HEK293 (cell line): ENCODE data around the gene GRM4.
"Not testable (repeated sequence)": the region's sequence is repeated elsewhere in the genome, so short reads cannot be mapped to it uniquely, and the experiment has no call there.

Experiments used
- CTCF ChIA-PET: fragments of 350-600 bp; formaldehyde crosslinking; extraction: SDS; loops from one replicate; lab custom pipeline; 2021; ENCODE audit warnings: antibody characterized with exemption; lab: Yijun Ruan, JAX
- POLR2A ChIA-PET: fragments of 300-600 bp; formaldehyde crosslinking; extraction: SDS; loops from one replicate; lab custom pipeline; 2020; ENCODE audit warnings: antibody characterized with exemption, inconsistent platforms; lab: Yijun Ruan, JAX
- H3K27ac ChIP-seq: fragments of 200-500 bp; sonication (Bioruptor generic); 2 replicates; pipeline ENCODE4 v1.5.1; 2014; ENCODE audit warnings: low read depth, low read length, control low read depth, inconsistent platforms; ENCODE audit errors: extremely low read depth
- H3K36me3 ChIP-seq, 2 experiments: fragments of 200-500 bp in 1 of 2; sonication (Bioruptor generic) in 1 of 2; 1 replicate in 1 of 2; 2 replicates in 1 of 2; pipeline ENCODE4 v1.5.1; 2014 to 2017; ENCODE audit warnings: inconsistent platforms in 2 of 2, low read length in 2 of 2; ENCODE audit not compliant: control insufficient read depth in 2 of 2, insufficient read depth in 1 of 2
- H3K4me1 ChIP-seq: fragments of 200-500 bp; sonication (Bioruptor generic); 2 replicates; pipeline ENCODE4 v1.5.1; 2014; ENCODE audit warnings: mild to moderate bottlenecking, low read length, inconsistent platforms; ENCODE audit not compliant: control insufficient read depth, insufficient read depth
- H3K4me3 ChIP-seq: 2 replicates; pipeline ENCODE4 v1.5.1; 2011; ENCODE audit warnings: low read depth, mild to moderate bottlenecking, control low read depth, low read length, moderate library complexity
- H3K9me3 ChIP-seq: fragments of 200-500 bp; sonication (Bioruptor generic); 2 replicates; pipeline ENCODE4 v1.5.1; 2014; ENCODE audit warnings: low read depth, low read length, inconsistent platforms; ENCODE audit not compliant: control insufficient read depth, insufficient read depth
- GLIS2 ChIP-seq: fragments of 450-650 bp; formaldehyde crosslinking; IDR thresholded peaks from 2 replicates; pipeline ENCODE4 v1.5.1; 2016; ENCODE audit warnings: missing biosample characterization, missing genetic modification characterization
- HOXA7 ChIP-seq: sonication (generic); formaldehyde crosslinking; IDR thresholded peaks from 2 replicates; pipeline ENCODE4 v1.8.1; 2022; ENCODE audit warnings: missing genetic modification reagents, borderline replicate concordance
- IKZF3 ChIP-seq: fragments of 450-650 bp; IDR thresholded peaks from 2 replicates; pipeline ENCODE4 v1.5.0; 2018; ENCODE audit warnings: missing biosample characterization, mild to moderate bottlenecking, missing genetic modification characterization, moderate library complexity
- KLF1 ChIP-seq: fragments of 450-650 bp; formaldehyde crosslinking; IDR thresholded peaks from 2 replicates; pipeline ENCODE4 v1.5.1; 2016; ENCODE audit warnings: missing biosample characterization, missing genetic modification characterization
- KLF16 ChIP-seq: fragments of 450-650 bp; formaldehyde crosslinking; IDR thresholded peaks from 2 replicates; pipeline ENCODE4 v1.5.1; 2017; ENCODE audit warnings: missing biosample characterization, missing genetic modification characterization
- MEIS1 ChIP-seq: sonication (generic); formaldehyde crosslinking; IDR thresholded peaks from 2 replicates; pipeline ENCODE4 v1.8.1; 2022; ENCODE audit warnings: missing genetic modification reagents, mild to moderate bottlenecking, borderline replicate concordance
- OVOL3 ChIP-seq: fragments of 450-650 bp; formaldehyde crosslinking; IDR thresholded peaks from 2 replicates; pipeline ENCODE4 v1.5.1; 2016; ENCODE audit warnings: missing biosample characterization, missing genetic modification characterization
- PBX3 ChIP-seq: sonication (generic); formaldehyde crosslinking; IDR thresholded peaks from 2 replicates; pipeline ENCODE4 v1.8.1; 2022; ENCODE audit warnings: mild to moderate bottlenecking, moderate library complexity, missing genetic modification reagents
- REPIN1 ChIP-seq: fragments of 450-650 bp; formaldehyde crosslinking; IDR thresholded peaks from 2 replicates; pipeline ENCODE4 v1.5.1; 2017; ENCODE audit warnings: missing biosample characterization, missing genetic modification characterization, low read depth
- SALL2 ChIP-seq: fragments of 450-650 bp; formaldehyde crosslinking; IDR thresholded peaks from 2 replicates; pipeline ENCODE4 v1.5.0; 2017; ENCODE audit warnings: missing biosample characterization, mild to moderate bottlenecking, missing genetic modification characterization, borderline replicate concordance
- SCRT1 ChIP-seq: fragments of 450-650 bp; formaldehyde crosslinking; IDR thresholded peaks from 2 replicates; pipeline ENCODE4 v1.5.1; 2016; ENCODE audit warnings: missing biosample characterization, missing genetic modification characterization, borderline replicate concordance
- SP2 ChIP-seq: fragments of 450-650 bp; formaldehyde crosslinking; IDR thresholded peaks from 2 replicates; pipeline ENCODE4 v1.5.1; 2016; ENCODE audit warnings: missing biosample characterization, missing genetic modification characterization
- ZNF202 ChIP-seq: fragments of 450-650 bp; formaldehyde crosslinking; IDR thresholded peaks from 2 replicates; pipeline ENCODE4 v1.5.1; 2016; ENCODE audit warnings: missing biosample characterization, missing genetic modification characterization, borderline replicate concordance
- ZNF274 ChIP-seq, 2 experiments: fragments of 200-500 bp in 1 of 2; fragments of 450-650 bp in 1 of 2; sonication (Bioruptor generic) in 1 of 2; formaldehyde crosslinking in 1 of 2; IDR thresholded peaks; 2 replicates each; pipeline versions ENCODE4 v1.5.1 to v1.6.1; 2014 to 2016; ENCODE audit warnings: borderline replicate concordance in 1 of 2, inconsistent platforms in 1 of 2, low read length in 1 of 2, missing biosample characterization in 1 of 2, missing genetic modification characterization in 1 of 2
- ZNF341 ChIP-seq: fragments of 450-650 bp; formaldehyde crosslinking; IDR thresholded peaks from 2 replicates; pipeline ENCODE4; 2016; ENCODE audit warnings: low read depth, missing biosample characterization, missing genetic modification characterization
- ZNF350 ChIP-seq: fragments of 450-650 bp; formaldehyde crosslinking; IDR thresholded peaks from 2 replicates; pipeline ENCODE4 v1.5.0; 2017; ENCODE audit warnings: missing biosample characterization, mild to moderate bottlenecking, missing genetic modification characterization
- ZNF433 ChIP-seq: fragments of 450-650 bp; formaldehyde crosslinking; IDR thresholded peaks from 2 replicates; pipeline ENCODE4 v1.5.1; 2016; ENCODE audit warnings: missing biosample characterization, missing genetic modification characterization, low read depth
- ZNF510 ChIP-seq: fragments of 450-650 bp; formaldehyde crosslinking; IDR thresholded peaks from 2 replicates; pipeline ENCODE4 v1.5.1; 2018; ENCODE audit warnings: mild to moderate bottlenecking, missing genetic modification characterization, missing biosample characterization; ENCODE audit not compliant: insufficient replicate concordance
- ZNF521 ChIP-seq: fragments of 450-650 bp; formaldehyde crosslinking; IDR thresholded peaks from 2 replicates; pipeline ENCODE4 v1.5.1; 2017; ENCODE audit warnings: missing biosample characterization, mild to moderate bottlenecking, missing genetic modification characterization
- ZNF561 ChIP-seq: fragments of 450-650 bp; IDR thresholded peaks from 2 replicates; pipeline ENCODE4 v1.5.1; 2018; ENCODE audit warnings: missing biosample characterization, missing genetic modification characterization, borderline replicate concordance
- ZNF571 ChIP-seq: fragments of 450-650 bp; formaldehyde crosslinking; IDR thresholded peaks from 2 replicates; pipeline ENCODE4 v1.5.0; 2017; ENCODE audit warnings: missing biosample characterization, missing genetic modification characterization
- ZNF837 ChIP-seq: fragments of 450-650 bp; formaldehyde crosslinking; IDR thresholded peaks from 2 replicates; pipeline ENCODE4 v1.5.1; 2016; ENCODE audit warnings: missing biosample characterization, missing genetic modification characterization

Gene GRM4

DNA sequence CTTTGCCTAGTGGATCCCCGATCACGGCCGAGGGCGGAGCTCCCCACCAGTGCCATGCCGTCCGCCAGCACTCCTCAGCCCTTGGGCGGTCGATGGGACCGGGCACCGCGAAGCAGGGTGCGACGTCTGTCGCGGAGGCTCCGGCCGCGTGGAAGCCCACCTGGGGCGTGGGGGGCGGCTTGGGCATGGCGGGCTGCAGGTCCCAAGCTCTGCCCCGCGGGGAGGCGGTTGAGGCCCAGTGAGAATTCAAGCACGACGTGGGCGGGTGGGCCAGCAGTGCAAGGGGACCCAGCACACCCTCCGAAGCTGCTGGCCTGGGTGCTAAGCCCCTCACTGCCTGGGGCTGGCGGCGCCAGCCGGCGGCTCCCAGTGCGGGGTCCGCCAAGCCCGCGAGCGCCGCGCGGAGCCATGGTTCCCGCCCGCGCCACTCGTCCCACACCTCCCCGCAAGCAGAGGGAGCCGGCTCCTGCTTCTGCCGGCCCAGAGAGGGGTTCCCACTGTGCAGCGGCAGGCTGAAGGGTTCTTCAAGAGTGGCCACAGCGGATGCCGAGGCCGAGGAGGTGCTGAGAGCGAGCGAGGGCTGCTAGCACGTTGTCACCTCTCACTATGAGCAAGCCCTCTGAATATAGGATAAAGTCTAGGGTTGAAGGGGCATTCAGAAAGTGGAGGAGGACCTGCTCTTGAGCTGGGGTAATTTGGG is 128.6 kb downstream of the GRM4 start:
- Histone ChIP-seq H3K9me3 (no peaks in the 10 kb centered on the region), H3K36me3 (no peaks in the 10 kb centered on the region), H3K4me3 (no peak overlapping the region), H3K4me1 (no peaks in the 10 kb centered on the region), H3K27ac (no peak overlapping the region)
- POLR2A ChIA-PET, result interaction anchor here (0.6 to 1.6 kb wide), 2 partner anchors 11 to 386 kb away, joined by 3 read pairs; no protein-coding TSS in a partner anchor
- CTCF ChIA-PET, result interaction anchor here (0.7 to 1.1 kb wide), 5 partner anchors 10 to 379 kb away, joined by 3 to 4 read pairs (median 3); no protein-coding TSS in a partner anchor
- TF ChIP-seq REPIN1 (tag by site-specific recombination), result no peak

GRCh38 chr6:34016573-34016972 is 129.3 kb downstream of the GRM4 start:
- not testable (repeated sequence) for H3K27ac ChIP-seq, H3K9me3 ChIP-seq, H3K36me3 ChIP-seq, H3K4me3 ChIP-seq, H3K4me1 ChIP-seq
- CTCF ChIA-PET, result interaction anchor here (0.7 kb wide), 1 partner anchor 380 kb away, joined by 3 read pairs; no protein-coding TSS in a partner anchor
- peak; percentile 10; the same call in 1 of the 2 replicates for TF ChIP-seq SP2 (tag by site-specific recombination)
- TF ChIP-seq ZNF350, result peak; percentile 59; the same call in 1 of the 2 replicates
- POLR2A ChIA-PET, result interaction anchor here (0.6 kb wide), 1 partner anchor 387 kb away, joined by 3 read pairs; no protein-coding TSS in a partner anchor

DNA sequence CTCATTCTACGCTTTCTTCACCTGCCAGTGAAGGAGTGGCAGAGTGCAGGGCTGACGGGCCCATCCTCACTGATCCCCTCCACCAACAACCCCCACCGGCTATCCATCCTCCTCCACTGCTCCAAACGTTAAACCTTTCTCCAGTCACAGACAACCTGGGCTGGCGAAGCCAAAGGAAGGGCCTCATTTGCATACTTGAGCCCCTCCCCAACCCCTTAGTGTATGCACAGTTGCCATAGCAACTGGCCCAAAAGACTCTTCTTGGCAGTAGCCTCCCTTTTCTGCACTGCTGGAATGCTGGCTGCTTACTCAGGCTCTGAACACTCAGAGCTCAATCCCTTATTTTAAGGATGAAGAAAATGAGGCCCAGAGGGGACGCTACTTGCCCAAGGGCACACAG is 130.3 kb downstream of the GRM4 start:
- H3K27ac ChIP-seq, result no peak overlapping the region
- no peaks in the 10 kb centered on the region for H3K4me1 ChIP-seq
- TF ChIP-seq ZNF341 (tag by site-specific recombination) (no peak), GLIS2 (tag by site-specific recombination) (no peak), HOXA7 (CRISPR knock-in tag) (no peak), ZNF510 (tag by site-specific recombination) (no peak), OVOL3 (tag by site-specific recombination) (no peak), ZNF837 (tag by site-specific recombination) (no peak), ZNF202 (tag by site-specific recombination) (no peak), SALL2 (tag by site-specific recombination) (no peak), KLF1 (tag by site-specific recombination) (no peak), ZNF571 (no peak), IKZF3 (tag by site-specific recombination) (no peak), ZNF433 (tag by site-specific recombination) (no peak), PBX3 (CRISPR knock-in tag) (no peak), SCRT1 (tag by site-specific recombination) (no peak)
- TF ChIP-seq, all 188 proteins: peak for 0
- Histone ChIP-seq H3K36me3 (no peaks in the 10 kb centered on the region), H3K9me3 (no peaks in the 10 kb centered on the region), H3K4me3 (no peak overlapping the region)
- ChIA-PET CTCF (no interaction called here), POLR2A (interaction anchor here (0.6 kb wide), 1 partner anchor 298 kb away, joined by 3 read pairs; no protein-coding TSS in a partner anchor)

DNA sequence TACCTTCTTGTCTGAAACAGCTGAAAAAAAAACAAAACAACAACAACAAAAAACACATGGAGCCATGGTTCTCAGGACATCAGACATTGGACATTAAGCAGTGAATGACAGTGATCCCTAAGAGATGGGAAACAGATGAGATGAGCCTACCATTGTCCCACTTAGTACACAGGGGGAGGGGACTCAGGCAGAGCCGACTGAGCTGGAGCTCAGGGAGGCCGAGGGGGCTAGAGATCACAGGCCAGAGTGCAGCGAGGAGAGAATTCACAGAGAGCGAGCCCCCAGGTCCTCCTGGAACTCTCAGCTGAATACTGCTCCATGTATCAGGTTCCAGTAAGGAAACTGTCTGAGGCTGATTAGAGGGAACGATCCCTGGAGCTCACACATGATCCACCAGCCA is 134.6 kb downstream of the GRM4 start:
- Histone ChIP-seq H3K4me3 (no peak overlapping the region), H3K9me3 (no peaks in the 10 kb centered on the region), H3K36me3 (no peaks in the 10 kb centered on the region), H3K27ac (no peak overlapping the region), H3K4me1 (no peaks in the 10 kb centered on the region)
- TF ChIP-seq ZNF521 (no peak), KLF16 (no peak), ZNF571 (no peak), ZNF274 (IDR thresholded peaks at IDR 0.05; ENCODE audit: low read length) (no peak), ZNF274 (tag by site-specific recombination; IDR thresholded peaks at IDR 0.05; ENCODE audit: borderline replicate concordance) (0 out of 2 replicates have a peak, but pooled peaks have one; percentile 44), ZNF561 (tag by site-specific recombination) (no peak), MEIS1 (CRISPR knock-in tag) (no peak)
- CTCF ChIA-PET, result interaction anchor here (0.7 to 0.9 kb wide), 2 partner anchors 11 to 1008 kb away, joined by 3 to 4 read pairs; no protein-coding TSS in a partner anchor
- POLR2A ChIA-PET, result no interaction called here
